Measurements from ENCODE around the gene SLC35G2.
"Not testable (repeated sequence)": the region's sequence is repeated elsewhere in the genome, so short reads cannot be mapped to it uniquely, and the experiment has no call there.

Gene SLC35G2

GRCh38 chr3:136835089-136835812 is 16.3 kb downstream of the SLC35G2 start:
- no peak for DNase-seq (ENCODE audit: low spot score)

GRCh38 chr3:136835813-136836510 is 17.0 kb downstream of the SLC35G2 start:
- DNase-seq (ENCODE audit: low spot score): no peak

- no peak for DNase-seq (ENCODE audit: low spot score)
These were observed 17.7 kb downstream of the SLC35G2 start for GRCh38 chr3:136836511-136837156.

GRCh38 chr3:136838641-136839555 is 20.0 kb downstream of the SLC35G2 start:
- peak; percentile 48 for DNase-seq (ENCODE audit: low spot score)

GRCh38 chr3:136839556-136839931 is 20.6 kb downstream of the SLC35G2 start:
- no peak for DNase-seq (ENCODE audit: low spot score)

- DNase-seq (ENCODE audit: low spot score): no peak
These were observed 21.3 kb downstream of the SLC35G2 start for GRCh38 chr3:136840252-136840651.

GRCh38 chr3:136842294-136842693 is 23.4 kb downstream of the SLC35G2 start:
- no peak for DNase-seq (ENCODE audit: low spot score)

- DNase-seq (ENCODE audit: low spot score): no peak
These were observed 25.8 kb downstream of the SLC35G2 start for GRCh38 chr3:136844724-136845123.

- DNase-seq (ENCODE audit: low spot score): no peak
These were observed 33.3 kb downstream of the SLC35G2 start for GRCh38 chr3:136852180-136852579.

GRCh38 chr3:136856665-136857064 is 37.7 kb downstream of the SLC35G2 start:
- DNase-seq (ENCODE audit: low spot score): no peak

- DNase-seq (ENCODE audit: low spot score): no peak
These were observed 39.5 kb downstream of the SLC35G2 start for GRCh38 chr3:136858381-136858780.

- DNase-seq (ENCODE audit: low spot score): no peak
These were observed 41.6 kb downstream of the SLC35G2 start for GRCh38 chr3:136860541-136860940.

- DNase-seq (ENCODE audit: low spot score): peak; percentile 99
These were observed 43.1 kb downstream of the SLC35G2 start, which contains the start of gene NCK1 for GRCh38 chr3:136861890-136862616. NCK1 (plus strand) TSS chr3:136862208; CDS start chr3:136928002, 65,794 bp downstream.

GRCh38 chr3:136862617-136863322 is 43.8 kb downstream of the SLC35G2 start:
- DNase-seq (ENCODE audit: low spot score): peak; percentile 67

GRCh38 chr3:136869282-136869681 is 50.4 kb downstream of the SLC35G2 start:
- DNase-seq (ENCODE audit: low spot score): no peak

GRCh38 chr3:136872258-136872657 is 53.3 kb downstream of the SLC35G2 start:
- not testable (repeated sequence) for DNase-seq (ENCODE audit: low spot score)

GRCh38 chr3:136879510-136879909 is 60.6 kb downstream of the SLC35G2 start:
- not testable (repeated sequence) for DNase-seq (ENCODE audit: low spot score)

GRCh38 chr3:136882571-136882970 is 63.6 kb downstream of the SLC35G2 start:
- DNase-seq (ENCODE audit: low spot score): no peak

GRCh38 chr3:136883967-136884720 is 65.2 kb downstream of the SLC35G2 start:
- DNase-seq (ENCODE audit: low spot score): no peak
